ENCODE data around the gene CEP170B.

Gene CEP170B

DNA sequence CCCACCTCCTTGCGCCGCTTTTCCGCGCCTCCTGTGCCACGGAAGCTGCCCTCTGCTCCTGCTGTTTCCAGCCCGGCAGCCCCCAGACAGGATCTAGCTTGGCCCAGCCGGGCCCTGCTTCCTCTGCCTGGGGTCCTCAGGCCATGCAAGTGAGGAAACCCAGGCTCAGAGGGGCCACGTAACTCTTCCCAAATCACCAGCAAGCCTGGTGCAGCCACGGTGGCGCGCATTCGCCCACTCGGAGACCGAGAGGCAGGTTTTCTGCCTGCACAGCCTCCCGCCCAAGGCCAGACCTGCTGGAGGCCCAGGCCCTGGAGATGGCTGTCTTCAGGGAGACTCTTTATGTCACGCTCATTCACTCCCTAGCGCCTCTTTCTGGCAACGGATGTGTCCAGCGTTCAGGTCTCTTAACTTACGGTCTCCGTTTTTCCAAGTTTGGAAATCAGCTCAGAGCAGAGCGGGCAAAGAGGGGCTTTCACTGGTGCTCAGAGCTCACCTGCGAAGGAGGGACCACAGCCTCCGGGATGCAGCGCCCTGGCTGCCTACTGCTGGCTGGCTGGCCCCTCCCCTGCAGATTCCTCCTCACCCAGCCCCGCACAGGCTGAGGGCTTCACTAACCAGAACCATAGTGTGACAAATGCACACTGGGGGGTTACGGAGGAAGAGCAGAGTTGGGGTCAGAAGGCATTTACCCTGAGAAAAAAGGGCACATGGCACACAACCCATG lies 20.6 kb upstream of the CEP170B start:
- no peak overlapping the region for H3K4me3 ChIP-seq (ENCODE audit: low read depth, low read length)
- TF ChIP-seq, protein P1, sequence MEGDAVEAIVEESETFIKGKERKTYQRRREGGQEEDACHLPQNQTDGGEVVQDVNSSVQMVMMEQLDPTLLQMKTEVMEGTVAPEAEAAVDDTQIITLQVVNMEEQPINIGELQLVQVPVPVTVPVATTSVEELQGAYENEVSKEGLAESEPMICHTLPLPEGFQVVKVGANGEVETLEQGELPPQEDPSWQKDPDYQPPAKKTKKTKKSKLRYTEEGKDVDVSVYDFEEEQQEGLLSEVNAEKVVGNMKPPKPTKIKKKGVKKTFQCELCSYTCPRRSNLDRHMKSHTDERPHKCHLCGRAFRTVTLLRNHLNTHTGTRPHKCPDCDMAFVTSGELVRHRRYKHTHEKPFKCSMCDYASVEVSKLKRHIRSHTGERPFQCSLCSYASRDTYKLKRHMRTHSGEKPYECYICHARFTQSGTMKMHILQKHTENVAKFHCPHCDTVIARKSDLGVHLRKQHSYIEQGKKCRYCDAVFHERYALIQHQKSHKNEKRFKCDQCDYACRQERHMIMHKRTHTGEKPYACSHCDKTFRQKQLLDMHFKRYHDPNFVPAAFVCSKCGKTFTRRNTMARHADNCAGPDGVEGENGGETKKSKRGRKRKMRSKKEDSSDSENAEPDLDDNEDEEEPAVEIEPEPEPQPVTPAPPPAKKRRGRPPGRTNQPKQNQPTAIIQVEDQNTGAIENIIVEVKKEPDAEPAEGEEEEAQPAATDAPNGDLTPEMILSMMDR (IDR thresholded peaks at IDR 0.05; ENCODE audit: borderline replicate concordance, insufficient read depth, low read depth, low read length) = no peak

DNA sequence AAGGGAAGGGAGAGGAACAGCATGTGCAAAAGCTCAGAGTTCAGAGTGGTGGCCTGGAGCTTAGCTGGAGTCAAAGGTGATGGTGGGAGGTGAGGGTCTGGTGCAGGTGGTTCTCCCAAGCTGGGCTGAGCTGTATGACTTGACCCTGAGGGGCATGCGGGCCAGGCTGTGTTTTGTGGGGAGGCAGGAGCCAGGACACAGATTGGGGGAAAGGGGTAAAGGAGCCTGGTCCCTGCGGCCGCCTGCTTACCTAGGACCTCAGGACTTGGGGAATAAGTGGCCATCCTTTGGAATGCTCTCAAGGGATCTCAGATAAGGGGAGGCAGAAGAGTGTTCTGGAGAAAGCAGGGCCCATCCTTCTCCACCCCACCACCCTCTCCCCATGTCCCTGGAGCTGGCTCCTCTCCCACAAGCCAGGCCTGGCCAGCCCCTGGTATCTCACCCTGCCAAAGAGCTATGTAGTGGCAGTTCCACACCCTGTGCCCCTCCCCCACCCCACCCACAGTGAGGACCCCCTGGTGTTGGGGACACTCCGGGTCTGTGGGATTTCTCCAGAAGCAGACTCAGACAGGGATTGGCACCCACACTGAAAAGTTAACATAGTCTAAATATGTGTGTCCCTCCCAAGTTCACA lies 19.9 kb upstream of the CEP170B start:
- TF ChIP-seq, protein P1 (IDR thresholded peaks at IDR 0.05; ENCODE audit: borderline replicate concordance, insufficient read depth, low read depth, low read length) = no peak
- H3K4me3 ChIP-seq (ENCODE audit: low read depth, low read length) = no peak overlapping the region

DNA sequence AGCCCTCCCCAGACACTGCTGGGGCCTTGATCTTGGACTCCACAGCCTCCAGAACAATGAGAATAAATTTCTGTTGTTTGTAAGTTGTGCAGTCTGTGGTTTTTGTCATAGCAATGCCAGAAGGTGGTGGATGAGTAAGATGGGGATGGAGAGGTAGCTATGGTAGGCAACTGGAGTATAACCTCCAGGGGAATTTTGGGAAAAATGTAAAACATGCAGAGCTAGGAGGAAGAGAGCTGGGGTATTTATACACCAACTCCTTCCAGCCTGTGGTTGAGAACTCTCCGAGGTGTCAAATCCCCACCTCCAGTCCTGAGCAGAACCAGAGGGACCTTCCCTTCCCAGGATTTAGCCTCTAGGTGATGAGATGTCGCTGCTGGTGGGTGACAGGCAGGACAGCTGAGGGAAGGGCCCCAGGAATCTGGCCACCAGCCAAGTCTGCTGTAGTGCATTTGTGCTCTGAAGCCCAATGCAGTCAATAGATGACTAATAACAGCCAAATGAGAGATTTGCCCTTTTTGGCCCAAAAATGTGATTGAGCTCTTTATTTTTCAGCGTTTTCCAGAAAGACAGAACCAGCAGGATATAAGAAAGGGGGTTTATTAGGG lies 19.1 kb upstream of the CEP170B start:
- TF ChIP-seq, protein P1 (IDR thresholded peaks at IDR 0.05; ENCODE audit: borderline replicate concordance, insufficient read depth, low read depth, low read length) = no peak
- H3K4me3 ChIP-seq (ENCODE audit: low read depth, low read length) = no peak overlapping the region

DNA sequence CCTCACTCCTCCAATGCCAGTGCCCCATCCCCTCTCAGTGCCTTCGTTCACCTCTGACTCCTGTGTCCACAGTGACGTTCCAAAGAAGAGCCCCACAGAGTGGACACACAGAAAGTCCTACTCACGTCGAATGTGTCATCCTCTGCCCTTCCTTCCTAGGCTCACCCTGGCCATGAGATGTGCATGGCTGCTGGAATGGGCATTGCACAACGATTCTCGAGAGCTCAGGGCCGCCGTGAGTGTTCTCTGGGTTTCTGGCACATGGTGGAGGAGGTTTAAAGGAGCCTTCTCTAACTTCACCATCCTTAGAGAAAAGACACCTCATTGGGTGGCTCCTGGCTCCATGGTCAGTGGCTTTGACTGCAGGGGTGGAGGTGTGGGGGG lies 12.8 kb upstream of the CEP170B start:
- H3K4me3 ChIP-seq (ENCODE audit: low read depth, low read length) = no peak overlapping the region
- TF ChIP-seq, protein P1 (IDR thresholded peaks at IDR 0.05; ENCODE audit: borderline replicate concordance, insufficient read depth, low read depth, low read length) = no peak

DNA sequence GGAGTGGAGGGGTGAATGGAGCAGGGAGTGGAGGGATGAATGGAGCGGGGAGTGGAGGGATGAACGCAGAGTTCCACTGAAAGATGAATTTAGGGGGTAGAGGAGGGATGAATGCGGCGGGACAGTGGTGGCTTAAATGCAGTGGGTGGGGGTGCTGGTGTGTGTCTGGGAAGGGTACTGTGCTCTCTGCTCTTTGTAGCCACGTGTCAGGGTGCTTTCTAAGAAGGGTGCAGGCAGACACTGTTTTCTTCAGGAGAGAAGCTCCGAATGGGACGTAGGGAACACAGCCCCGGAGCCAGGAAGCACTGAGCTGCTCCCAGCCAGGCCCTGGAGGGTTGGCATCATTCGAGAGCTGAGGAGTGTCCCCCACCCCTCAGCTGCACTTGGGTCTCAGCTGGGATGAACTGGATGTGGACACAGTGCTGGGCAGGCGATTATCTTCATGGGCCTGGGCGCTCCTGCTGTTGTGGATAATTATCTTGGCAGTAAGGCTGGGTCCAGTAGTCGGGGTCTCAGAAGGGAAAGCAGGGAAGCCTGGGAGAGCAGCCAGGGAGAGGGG lies 9.5 kb upstream of the CEP170B start:
- TF ChIP-seq, protein P1 (IDR thresholded peaks at IDR 0.05; ENCODE audit: borderline replicate concordance, insufficient read depth, low read depth, low read length) = no peak

DNA sequence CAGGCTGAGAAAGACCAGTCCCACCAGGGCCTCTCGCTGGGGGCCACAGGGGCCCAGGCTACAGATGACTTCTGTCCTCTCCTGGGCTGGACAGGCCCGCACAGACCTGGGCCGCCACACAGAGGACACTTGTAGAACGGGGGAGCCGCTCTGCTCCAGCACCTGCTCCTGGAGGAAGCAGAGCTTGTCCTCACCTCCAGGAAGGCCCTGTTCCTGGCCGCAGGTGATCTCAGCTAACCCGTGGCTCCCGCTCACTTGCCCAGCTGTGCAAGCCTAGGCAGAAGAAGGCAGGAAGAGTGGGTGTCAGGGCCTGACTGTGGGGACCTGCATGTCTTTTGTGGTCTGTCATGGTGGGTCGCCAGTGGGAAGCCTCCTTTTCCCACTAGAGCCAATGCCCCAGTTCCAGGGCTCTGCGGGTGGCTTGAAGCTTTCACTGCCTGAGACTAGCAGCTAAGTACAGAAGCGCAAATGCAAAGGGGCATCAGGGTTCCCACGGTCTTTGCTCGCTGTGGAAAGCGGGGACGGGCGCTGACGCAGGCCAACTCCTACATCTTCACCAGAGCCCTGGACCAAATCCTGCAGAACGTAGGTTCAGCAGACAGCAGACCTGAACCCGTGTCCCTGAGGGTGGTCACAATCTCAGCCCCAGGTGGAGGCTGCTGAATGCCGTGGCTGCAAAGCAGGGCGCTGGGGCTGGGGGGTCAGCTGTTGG lies 8.8 kb upstream of the CEP170B start:
- H3K4me3 ChIP-seq (ENCODE audit: low read depth, low read length) = no peak overlapping the region
- TF ChIP-seq, protein P1 (IDR thresholded peaks at IDR 0.05; ENCODE audit: borderline replicate concordance, insufficient read depth, low read depth, low read length) = no peak

More for the DNA sequence above, 9.5 kb upstream of the CEP170B start:
- H3K4me3 ChIP-seq (ENCODE audit: low read depth, low read length) = no peak overlapping the region
